ENCODE data around the gene TNIK. TPM values are rescaled to one million over a fixed set of nuclear protein-coding genes. Genes with fewer than 3 reads are reported as not detected.

Gene TNIK
- total RNA-seq, 1 experiment from 2014 or later = 22.4 TPM

DNA sequence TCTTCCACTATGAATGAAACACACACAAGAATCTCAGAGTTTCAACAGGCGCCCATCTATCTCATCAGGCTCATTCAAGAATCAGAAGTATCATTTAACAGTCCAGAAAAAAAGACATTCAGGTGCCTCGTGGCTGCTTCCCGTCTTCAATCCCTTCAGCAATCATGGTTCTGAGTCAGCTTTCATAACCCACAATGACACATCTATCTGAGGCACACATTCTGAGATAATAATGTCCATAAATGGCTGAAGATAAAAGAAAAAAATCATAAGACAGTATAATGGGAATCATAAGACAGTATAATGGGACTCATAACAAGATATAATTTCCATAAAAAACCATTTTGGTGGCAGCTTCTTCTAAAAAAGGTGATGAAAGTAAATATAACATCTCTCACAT is 52.4 kb downstream of the TNIK start:
- Mint-ChIP-seq H3K9me3 (ENCODE audit: unreplicated experiment) (no peaks in the 10 kb centered on the region), H3K27me3 (ENCODE audit: insufficient read depth, unreplicated experiment) (no peaks in the 10 kb centered on the region), H3K4me3 (ENCODE audit: unreplicated experiment) (no peak overlapping the region), H3K4me1 (ENCODE audit: low read depth, unreplicated experiment) (peaks cover 19% of the 10 kb centered on the region), H3K36me3 (ENCODE audit: insufficient read depth, unreplicated experiment) (no peaks in the 10 kb centered on the region), H3K27ac (ENCODE audit: unreplicated experiment) (no peak overlapping the region)
- Histone ChIP-seq H3K4me3 (ENCODE audit: low read depth, low read length) (no peak overlapping the region), H3K36me3 (ENCODE audit: control insufficient read depth, insufficient read depth, low read length) (no peaks in the 10 kb centered on the region), H3K27me3 (replicated peaks; ENCODE audit: control insufficient read depth, insufficient read depth, low read length) (no peaks in the 10 kb centered on the region), H3K4me1 (peaks cover 16% of the 10 kb centered on the region), H3K9me3 (no peaks in the 10 kb centered on the region)
- BruUV-seq (replicated peaks) = no TSS peak
- CTCF ChIA-PET = interaction anchor here (0.6 kb wide), 1 partner anchor 33 kb away, joined by 3 read pairs; no protein-coding TSS in a partner anchor
- POLR2A ChIA-PET = no interaction called here
- no peak for DNase-seq
- intact Hi-C loops (cut with micrococcal nuclease; ENCODE audit: unreplicated experiment) = no loop called here
- TF ChIP-seq, protein P1, sequence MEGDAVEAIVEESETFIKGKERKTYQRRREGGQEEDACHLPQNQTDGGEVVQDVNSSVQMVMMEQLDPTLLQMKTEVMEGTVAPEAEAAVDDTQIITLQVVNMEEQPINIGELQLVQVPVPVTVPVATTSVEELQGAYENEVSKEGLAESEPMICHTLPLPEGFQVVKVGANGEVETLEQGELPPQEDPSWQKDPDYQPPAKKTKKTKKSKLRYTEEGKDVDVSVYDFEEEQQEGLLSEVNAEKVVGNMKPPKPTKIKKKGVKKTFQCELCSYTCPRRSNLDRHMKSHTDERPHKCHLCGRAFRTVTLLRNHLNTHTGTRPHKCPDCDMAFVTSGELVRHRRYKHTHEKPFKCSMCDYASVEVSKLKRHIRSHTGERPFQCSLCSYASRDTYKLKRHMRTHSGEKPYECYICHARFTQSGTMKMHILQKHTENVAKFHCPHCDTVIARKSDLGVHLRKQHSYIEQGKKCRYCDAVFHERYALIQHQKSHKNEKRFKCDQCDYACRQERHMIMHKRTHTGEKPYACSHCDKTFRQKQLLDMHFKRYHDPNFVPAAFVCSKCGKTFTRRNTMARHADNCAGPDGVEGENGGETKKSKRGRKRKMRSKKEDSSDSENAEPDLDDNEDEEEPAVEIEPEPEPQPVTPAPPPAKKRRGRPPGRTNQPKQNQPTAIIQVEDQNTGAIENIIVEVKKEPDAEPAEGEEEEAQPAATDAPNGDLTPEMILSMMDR (IDR thresholded peaks at IDR 0.05; ENCODE audit: insufficient read depth in 1 of 2, low read depth in 1 of 2, low read length in 1 of 2, severe bottlenecking in 1 of 2, unreplicated experiment in 1 of 2) = no peak

DNA sequence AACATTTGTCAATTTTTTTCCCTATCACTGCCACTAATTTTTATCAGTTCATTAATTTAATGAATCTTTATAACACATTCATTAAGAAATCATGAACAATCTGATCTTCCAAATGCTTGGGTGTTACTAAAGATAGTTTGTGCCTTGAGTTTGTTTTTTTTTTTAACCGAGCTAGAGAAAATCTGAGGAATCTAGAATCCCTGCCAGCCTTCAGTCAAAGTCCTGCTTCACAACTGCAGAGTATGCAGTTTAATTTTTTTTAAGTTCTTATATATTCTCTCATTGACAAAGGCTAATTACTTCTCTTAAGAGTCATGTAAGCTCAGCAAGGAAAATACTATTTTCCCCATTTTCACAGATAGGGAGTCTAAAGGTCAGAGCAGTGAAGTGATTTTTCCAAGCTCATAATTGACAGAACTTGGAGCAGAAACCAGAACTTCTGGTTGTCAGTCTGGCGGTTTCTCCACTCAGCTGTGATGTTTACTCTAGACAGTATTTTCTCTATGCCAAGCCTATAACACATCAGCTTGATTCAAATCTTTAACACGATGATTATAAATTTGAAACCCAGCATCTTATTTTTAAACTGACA is 55.7 kb downstream of the TNIK start:
- no peak overlapping the region for H3K4me3 Mint-ChIP-seq (ENCODE audit: unreplicated experiment)
- DNase-seq = peak in 1 of 2 experiments; percentile 33
- H3K4me1 Mint-ChIP-seq (ENCODE audit: low read depth, unreplicated experiment) = peaks cover 19% of the 10 kb centered on the region
- H3K4me3 ChIP-seq (ENCODE audit: low read depth, low read length) = no peak overlapping the region
- peaks cover 16% of the 10 kb centered on the region for H3K4me1 ChIP-seq
- no peak overlapping the region for H3K27ac Mint-ChIP-seq (ENCODE audit: unreplicated experiment)
- no peaks in the 10 kb centered on the region for H3K27me3 ChIP-seq (replicated peaks; ENCODE audit: control insufficient read depth, insufficient read depth, low read length)
- BruUV-seq (replicated peaks) = no TSS peak
- intact Hi-C loops (cut with micrococcal nuclease; ENCODE audit: unreplicated experiment) = no loop called here
- H3K9me3 Mint-ChIP-seq (ENCODE audit: unreplicated experiment) = no peaks in the 10 kb centered on the region
- TF ChIP-seq, protein P1 (IDR thresholded peaks at IDR 0.05; ENCODE audit: insufficient read depth in 1 of 2, low read depth in 1 of 2, low read length in 1 of 2, severe bottlenecking in 1 of 2, unreplicated experiment in 1 of 2) = no peak
- no peaks in the 10 kb centered on the region for H3K36me3 ChIP-seq (ENCODE audit: control insufficient read depth, insufficient read depth, low read length)
- ChIA-PET POLR2A (no interaction called here), CTCF (interaction anchor here (0.6 kb wide), 1 partner anchor 56 kb away, joined by 11 read pairs; the partner anchor contains the start of gene TNIK)
- no peaks in the 10 kb centered on the region for H3K9me3 ChIP-seq
- H3K27me3 Mint-ChIP-seq (ENCODE audit: insufficient read depth, unreplicated experiment) = no peaks in the 10 kb centered on the region
- H3K36me3 Mint-ChIP-seq (ENCODE audit: insufficient read depth, unreplicated experiment) = no peaks in the 10 kb centered on the region

DNA sequence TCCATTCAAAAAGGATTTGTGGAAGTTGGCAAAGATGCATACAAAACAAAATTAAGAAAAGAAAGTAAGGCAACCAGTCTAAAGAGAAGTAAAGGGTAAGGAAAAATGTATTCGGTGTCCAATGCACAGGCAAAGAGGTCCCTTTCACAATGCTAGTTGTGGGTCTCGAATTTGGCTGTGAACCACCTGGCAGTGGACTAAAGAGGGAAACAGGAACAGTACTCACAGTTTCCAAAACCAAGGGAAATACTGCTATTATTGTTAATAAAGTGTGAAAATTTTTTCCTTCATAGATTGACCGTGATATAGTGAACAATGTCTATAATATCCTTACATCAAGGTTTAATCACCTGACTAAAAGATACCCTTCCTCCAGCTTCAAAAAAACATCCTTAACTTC is 57.9 kb downstream of the TNIK start:
- Mint-ChIP-seq H3K27ac (ENCODE audit: unreplicated experiment) (no peak overlapping the region), H3K4me3 (ENCODE audit: unreplicated experiment) (no peak overlapping the region), H3K4me1 (ENCODE audit: low read depth, unreplicated experiment) (peaks cover 19% of the 10 kb centered on the region), H3K36me3 (ENCODE audit: insufficient read depth, unreplicated experiment) (no peaks in the 10 kb centered on the region), H3K27me3 (ENCODE audit: insufficient read depth, unreplicated experiment) (no peaks in the 10 kb centered on the region), H3K9me3 (ENCODE audit: unreplicated experiment) (no peaks in the 10 kb centered on the region)
- TF ChIP-seq, protein P1 (IDR thresholded peaks at IDR 0.05; ENCODE audit: insufficient read depth in 1 of 2, low read depth in 1 of 2, low read length in 1 of 2, severe bottlenecking in 1 of 2, unreplicated experiment in 1 of 2) = no peak
- CTCF ChIA-PET = no interaction called here
- Histone ChIP-seq H3K4me3 (ENCODE audit: low read depth, low read length) (no peak overlapping the region), H3K27me3 (replicated peaks; ENCODE audit: control insufficient read depth, insufficient read depth, low read length) (no peaks in the 10 kb centered on the region), H3K36me3 (ENCODE audit: control insufficient read depth, insufficient read depth, low read length) (no peaks in the 10 kb centered on the region), H3K4me1 (peaks cover 18% of the 10 kb centered on the region), H3K9me3 (no peaks in the 10 kb centered on the region)
- no peak for DNase-seq
- BruUV-seq (replicated peaks) = no TSS peak
- intact Hi-C loops (cut with micrococcal nuclease; ENCODE audit: unreplicated experiment) = no loop called here
- POLR2A ChIA-PET = no interaction called here

Measured in Caco-2 (cell line).